Lower lobe of right lung (tissue), 2 donors: Measurements from ENCODE around the gene KRT1. TPM values are rescaled to one million over a fixed set of nuclear protein-coding genes. Genes with fewer than 3 reads are reported as not detected.

Source experiments
- ATAC-seq, 2 donors: fragments of 200-7000 bp; cut with Tn5 transposase; one replicate each; pipeline ENCODE4 v1.9.1; 2020 to 2022; ENCODE audit warnings: mild to moderate bottlenecking in 2 of 2, moderate library complexity in 2 of 2
- DNase-seq: peaks from one replicate; pipeline ENCODE4 v3.0.0-alpha.2; 2020
- H3K27ac ChIP-seq: fragments of 200-600 bp; one replicate; pipeline ENCODE4 v1.8.0; 2022
- H3K27me3 ChIP-seq: fragments of 200-600 bp; one replicate; pipeline ENCODE4 v1.8.0; 2022; ENCODE audit warnings: low read depth
- H3K36me3 ChIP-seq: fragments of 200-600 bp; one replicate; pipeline ENCODE4 v1.8.0; 2022; ENCODE audit warnings: mild to moderate bottlenecking
- H3K4me1 ChIP-seq: fragments of 200-600 bp; one replicate; pipeline ENCODE4 v1.8.0; 2022
- H3K4me3 ChIP-seq: fragments of 200-600 bp; one replicate; pipeline ENCODE4 v1.8.0; 2022; ENCODE audit warnings: mild to moderate bottlenecking
- H3K9me3 ChIP-seq: fragments of 200-600 bp; one replicate; pipeline ENCODE4 v1.8.0; 2022
- intact Hi-C: fragments of 100-400 bp; cut with DNase I; formaldehyde crosslinking; loops from one replicate; pipeline ENCODE4 v1.11.0; 2022
- total RNA-seq: library from RNA; stranded (reverse); fragmentation: NEBNext Ultra II Directional; extraction: Animal tissue kit (Norgen Biotek cat#: 25700); gene quantifications from one replicate; pipeline ENCODE4 v1.2.1, GENCODE V29; 2021
- TF ChIP-seq, protein P1 (sequence below): fragments of 200-600 bp; IDR thresholded peaks from one replicate; pipeline ENCODE4 v1.8.0; 2022; ENCODE audit warnings: antibody characterized with exemption, mild to moderate bottlenecking
- donor health status: DM: no; HTN: yes; CAD: no; lungs with severe emphysema.

The KRT1 gene
- total RNA-seq, 1 donor from 2014 or later, result 1.3 TPM

DNA sequence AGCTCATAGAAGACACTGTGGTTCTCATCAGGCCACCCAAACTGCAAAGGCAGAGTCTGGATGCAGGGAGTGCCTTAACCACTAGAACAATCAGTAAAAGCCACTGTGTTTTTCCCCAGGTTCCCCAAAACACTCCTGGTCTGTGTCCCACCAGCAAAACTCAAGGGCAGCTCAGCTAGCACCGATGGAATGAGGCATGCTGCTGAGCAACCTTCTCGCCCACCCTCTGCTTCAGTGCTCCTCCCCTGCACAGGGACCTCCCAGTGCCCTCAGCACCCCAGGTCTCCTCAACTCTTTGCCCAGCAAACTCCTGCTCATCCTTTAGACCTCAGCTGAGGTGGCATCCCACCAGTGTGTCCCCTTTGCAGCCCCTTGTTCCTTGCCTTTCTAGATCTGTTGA lies 19.2 kb upstream of the KRT1 start:
- Histone ChIP-seq H3K4me1 (no peaks in the 10 kb centered on the region), H3K4me3 (no peak overlapping the region), H3K27ac (no peak overlapping the region), H3K9me3 (no peaks in the 10 kb centered on the region), H3K36me3 (no peaks in the 10 kb centered on the region), H3K27me3 (peaks cover 26% of the 10 kb centered on the region)
- intact Hi-C loops, result no loop called here
- TF ChIP-seq, protein P1, sequence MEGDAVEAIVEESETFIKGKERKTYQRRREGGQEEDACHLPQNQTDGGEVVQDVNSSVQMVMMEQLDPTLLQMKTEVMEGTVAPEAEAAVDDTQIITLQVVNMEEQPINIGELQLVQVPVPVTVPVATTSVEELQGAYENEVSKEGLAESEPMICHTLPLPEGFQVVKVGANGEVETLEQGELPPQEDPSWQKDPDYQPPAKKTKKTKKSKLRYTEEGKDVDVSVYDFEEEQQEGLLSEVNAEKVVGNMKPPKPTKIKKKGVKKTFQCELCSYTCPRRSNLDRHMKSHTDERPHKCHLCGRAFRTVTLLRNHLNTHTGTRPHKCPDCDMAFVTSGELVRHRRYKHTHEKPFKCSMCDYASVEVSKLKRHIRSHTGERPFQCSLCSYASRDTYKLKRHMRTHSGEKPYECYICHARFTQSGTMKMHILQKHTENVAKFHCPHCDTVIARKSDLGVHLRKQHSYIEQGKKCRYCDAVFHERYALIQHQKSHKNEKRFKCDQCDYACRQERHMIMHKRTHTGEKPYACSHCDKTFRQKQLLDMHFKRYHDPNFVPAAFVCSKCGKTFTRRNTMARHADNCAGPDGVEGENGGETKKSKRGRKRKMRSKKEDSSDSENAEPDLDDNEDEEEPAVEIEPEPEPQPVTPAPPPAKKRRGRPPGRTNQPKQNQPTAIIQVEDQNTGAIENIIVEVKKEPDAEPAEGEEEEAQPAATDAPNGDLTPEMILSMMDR, result no peak
- DNase-seq (no peak), ATAC-seq (no peak)

DNA sequence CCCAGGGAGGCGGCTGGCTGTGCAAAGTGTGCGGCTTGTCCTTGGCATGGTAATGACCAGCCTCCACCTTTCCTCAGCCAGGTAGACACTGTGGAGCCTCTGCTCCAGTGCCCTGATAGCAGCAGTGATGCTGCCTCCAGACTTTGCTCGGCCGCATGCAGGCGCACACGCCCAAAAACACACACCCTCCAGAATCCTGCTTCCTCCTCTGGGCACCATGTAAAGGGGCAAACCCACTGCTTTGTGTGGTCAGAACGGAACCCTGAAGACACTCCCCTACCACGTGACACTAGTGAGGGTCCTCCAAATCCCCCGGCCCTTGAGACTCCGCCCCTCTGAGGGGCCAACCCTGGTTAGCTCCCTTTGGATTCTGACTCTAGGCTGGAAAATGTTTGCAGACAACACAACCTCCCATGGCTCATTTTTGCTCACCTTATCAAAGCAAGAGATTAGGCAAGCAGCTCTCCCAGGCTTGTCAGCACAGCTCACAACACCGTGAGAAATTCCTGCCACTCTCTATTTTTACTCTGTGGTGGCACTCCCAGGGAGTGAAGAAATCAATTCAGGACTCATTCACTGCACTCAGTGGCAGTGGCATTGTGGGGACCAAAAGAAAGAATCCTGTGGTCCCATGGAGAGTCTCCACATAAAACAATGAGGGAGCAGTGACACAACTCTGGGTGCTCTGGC lies 18.6 kb upstream of the KRT1 start:
- Histone ChIP-seq H3K9me3 (no peaks in the 10 kb centered on the region), H3K27ac (no peak overlapping the region), H3K4me3 (no peak overlapping the region), H3K27me3 (peaks cover 29% of the 10 kb centered on the region), H3K4me1 (no peaks in the 10 kb centered on the region), H3K36me3 (no peaks in the 10 kb centered on the region)
- DNase-seq (no peak), ATAC-seq (no peak)
- intact Hi-C loops, result no loop called here
- TF ChIP-seq, protein P1, result no peak

GRCh38 chr12:52697058-52697582 lies 16.9 kb upstream of the KRT1 start:
- Histone ChIP-seq H3K27ac (no peak overlapping the region), H3K4me1 (no peaks in the 10 kb centered on the region), H3K27me3 (peaks cover 32% of the 10 kb centered on the region), H3K4me3 (no peak overlapping the region), H3K36me3 (no peaks in the 10 kb centered on the region), H3K9me3 (no peaks in the 10 kb centered on the region)
- ATAC-seq, result no peak
- TF ChIP-seq, protein P1, result no peak
- intact Hi-C loops, result no loop called here
- no peak for DNase-seq

- H3K4me1 ChIP-seq, result no peaks in the 10 kb centered on the region
- peaks cover 37% of the 10 kb centered on the region for H3K27me3 ChIP-seq
- H3K36me3 ChIP-seq, result no peaks in the 10 kb centered on the region
- TF ChIP-seq, protein P1, result no peak
- no peaks in the 10 kb centered on the region for H3K9me3 ChIP-seq
- H3K4me3 ChIP-seq, result no peak overlapping the region
- no peak for ATAC-seq
- DNase-seq, result no peak
- no peak overlapping the region for H3K27ac ChIP-seq
- intact Hi-C loops, result no loop called here
Measured at GRCh38 chr12:52696588-52696987, 16.4 kb upstream of the KRT1 start.

DNA sequence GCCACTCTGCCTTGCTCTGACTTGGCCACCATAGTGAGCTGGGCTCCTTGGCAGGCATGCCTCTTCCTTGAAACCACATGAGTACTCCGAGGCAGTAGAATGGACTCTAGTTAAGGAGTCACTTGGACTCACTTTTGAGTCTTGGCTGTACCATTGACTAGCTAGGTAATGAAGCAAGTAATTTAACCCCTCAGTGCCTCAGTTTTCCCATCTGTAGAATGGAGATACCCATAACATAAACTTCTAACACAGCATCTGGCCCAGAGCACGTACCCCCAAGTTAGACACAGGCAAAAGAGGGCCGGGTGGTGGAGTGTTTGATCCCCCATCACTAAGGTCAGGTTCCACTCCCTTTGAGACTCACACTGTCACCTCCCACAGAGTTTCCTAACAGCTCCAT lies 14.8 kb upstream of the KRT1 start:
- intact Hi-C loops, result no loop called here
- H3K27me3 ChIP-seq, result peaks cover 48% of the 10 kb centered on the region

More for the DNA sequence above, 14.8 kb upstream of the KRT1 start:
- TF ChIP-seq, protein P1, result no peak
- Histone ChIP-seq H3K9me3 (no peaks in the 10 kb centered on the region), H3K36me3 (no peaks in the 10 kb centered on the region), H3K4me3 (no peak overlapping the region), H3K27ac (no peak overlapping the region), H3K4me1 (peaks cover 9% of the 10 kb centered on the region)
- ATAC-seq (no peak), DNase-seq (no peak)
